Ascending aorta (tissue), 2 donors: Measurements from ENCODE around the gene INCENP. TPM values are rescaled to one million over a fixed set of nuclear protein-coding genes. Genes with fewer than 3 reads are reported as not detected.

Experiments used
- DNase-seq, 2 donors: peaks; one replicate each; pipeline ENCODE4 v3.0.0-alpha.2; 2019; ENCODE audit warnings: low spot score in 2 of 2
- H3K27ac ChIP-seq, 2 donors: fragments of 200-600 bp; sonication (generic); one replicate each; pipeline ENCODE4 v1.5.1; 2016 to 2017; ENCODE audit warnings: mild to moderate bottlenecking in 1 of 2
- H3K27me3 ChIP-seq: fragments of 200-600 bp; sonication (generic); one replicate; pipeline ENCODE4 v1.5.1; 2017
- H3K36me3 ChIP-seq, 2 donors: fragments of 200-600 bp; sonication (generic); one replicate each; pipeline ENCODE4 v1.5.1; 2016
- H3K4me1 ChIP-seq, 2 donors: fragments of 200-600 bp; sonication (generic); one replicate each; pipeline ENCODE4 v1.5.1; 2016 to 2017; ENCODE audit warnings: mild to moderate bottlenecking in 1 of 2
- H3K4me3 ChIP-seq, 2 donors: fragments of 200-600 bp; sonication (generic); one replicate each; pipeline ENCODE4 v1.5.1; 2016 to 2017; ENCODE audit warnings: mild to moderate bottlenecking in 1 of 2
- H3K9me3 ChIP-seq, 2 donors: fragments of 200-600 bp; sonication (generic); one replicate each; pipeline ENCODE4 v1.5.1; 2016
- intact Hi-C: fragments of 100-400 bp; cut with DNase I; formaldehyde crosslinking; loops from one replicate; pipeline ENCODE4 v1.15.1; 2023
- total RNA-seq: library from RNA; depleted of rRNA; stranded (reverse); fragments of >200 nt; gene quantifications from one replicate; pipeline ENCODE4 v1.1.0, GENCODE V29; 2016
- TF ChIP-seq, protein P1 (sequence below), 3 experiments: fragments of 200-600 bp in 2 of 3; fragments of 450-650 bp in 1 of 3; sonication (generic) in 2 of 3; IDR thresholded peaks; one replicate each; pipeline ENCODE4 v1.5.1; 2016 to 2019; ENCODE audit warnings: antibody characterized with exemption in 3 of 3, mild to moderate bottlenecking in 1 of 3, moderate library complexity in 1 of 3

The INCENP gene
- total RNA-seq, 1 donor from 2014 or later = 55.5 TPM

GRCh38 chr11:62087694-62088093 is 36.1 kb upstream of the INCENP start:
- no peaks in the 10 kb centered on the region for H3K9me3 ChIP-seq
- TF ChIP-seq, protein P1, sequence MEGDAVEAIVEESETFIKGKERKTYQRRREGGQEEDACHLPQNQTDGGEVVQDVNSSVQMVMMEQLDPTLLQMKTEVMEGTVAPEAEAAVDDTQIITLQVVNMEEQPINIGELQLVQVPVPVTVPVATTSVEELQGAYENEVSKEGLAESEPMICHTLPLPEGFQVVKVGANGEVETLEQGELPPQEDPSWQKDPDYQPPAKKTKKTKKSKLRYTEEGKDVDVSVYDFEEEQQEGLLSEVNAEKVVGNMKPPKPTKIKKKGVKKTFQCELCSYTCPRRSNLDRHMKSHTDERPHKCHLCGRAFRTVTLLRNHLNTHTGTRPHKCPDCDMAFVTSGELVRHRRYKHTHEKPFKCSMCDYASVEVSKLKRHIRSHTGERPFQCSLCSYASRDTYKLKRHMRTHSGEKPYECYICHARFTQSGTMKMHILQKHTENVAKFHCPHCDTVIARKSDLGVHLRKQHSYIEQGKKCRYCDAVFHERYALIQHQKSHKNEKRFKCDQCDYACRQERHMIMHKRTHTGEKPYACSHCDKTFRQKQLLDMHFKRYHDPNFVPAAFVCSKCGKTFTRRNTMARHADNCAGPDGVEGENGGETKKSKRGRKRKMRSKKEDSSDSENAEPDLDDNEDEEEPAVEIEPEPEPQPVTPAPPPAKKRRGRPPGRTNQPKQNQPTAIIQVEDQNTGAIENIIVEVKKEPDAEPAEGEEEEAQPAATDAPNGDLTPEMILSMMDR (IDR thresholded peaks at IDR 0.05) = no peak
- H3K4me3 ChIP-seq = no peak overlapping the region
- H3K27ac ChIP-seq = no peak overlapping the region
- no peaks in the 10 kb centered on the region for H3K36me3 ChIP-seq
- no peak for DNase-seq
- H3K4me1 ChIP-seq = no peaks in the 10 kb centered on the region
- intact Hi-C loops = no loop called here
- H3K27me3 ChIP-seq = no peaks in the 10 kb centered on the region

- H3K27me3 ChIP-seq = no peaks in the 10 kb centered on the region
- no peaks in the 10 kb centered on the region for H3K4me1 ChIP-seq
- intact Hi-C loops = no loop called here
- no peak for DNase-seq
- no peaks in the 10 kb centered on the region for H3K36me3 ChIP-seq
- TF ChIP-seq, protein P1 (IDR thresholded peaks at IDR 0.05) = no peak
- no peak overlapping the region for H3K27ac ChIP-seq
- no peaks in the 10 kb centered on the region for H3K9me3 ChIP-seq
- no peak overlapping the region for H3K4me3 ChIP-seq
These were observed 35.4 kb upstream of the INCENP start for GRCh38 chr11:62088331-62088933.

DNA sequence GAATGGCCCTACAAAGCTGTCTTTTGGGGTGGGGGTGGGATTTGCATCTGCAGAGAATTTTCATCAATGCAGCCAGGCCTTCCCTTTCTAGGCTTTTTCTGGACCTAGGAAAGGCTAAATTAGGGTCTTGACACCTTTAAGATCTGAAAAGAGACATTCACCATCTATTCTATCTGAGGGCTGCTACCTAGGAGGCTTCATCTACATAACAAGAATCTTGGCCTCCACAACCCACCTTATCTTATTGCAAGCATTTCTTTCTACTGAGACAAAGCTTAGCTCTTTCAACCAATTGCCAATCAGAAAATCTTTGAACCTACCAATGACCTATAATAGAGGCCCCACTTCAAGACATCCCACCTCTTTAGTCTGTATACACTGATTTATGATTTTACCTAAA is 20.7 kb upstream of the INCENP start:
- Histone ChIP-seq H3K4me3 (no peak overlapping the region), H3K4me1 (peaks cover 13 to 44% of the 10 kb centered on the region in 2 donors), H3K27me3 (no peaks in the 10 kb centered on the region), H3K36me3 (no peaks in the 10 kb centered on the region), H3K9me3 (no peaks in the 10 kb centered on the region), H3K27ac (peak overlapping the region; percentile 93 to 95)
- intact Hi-C loops = no loop called here
- DNase-seq = no peak
- TF ChIP-seq, protein P1 (IDR thresholded peaks at IDR 0.05) = no peak

DNA sequence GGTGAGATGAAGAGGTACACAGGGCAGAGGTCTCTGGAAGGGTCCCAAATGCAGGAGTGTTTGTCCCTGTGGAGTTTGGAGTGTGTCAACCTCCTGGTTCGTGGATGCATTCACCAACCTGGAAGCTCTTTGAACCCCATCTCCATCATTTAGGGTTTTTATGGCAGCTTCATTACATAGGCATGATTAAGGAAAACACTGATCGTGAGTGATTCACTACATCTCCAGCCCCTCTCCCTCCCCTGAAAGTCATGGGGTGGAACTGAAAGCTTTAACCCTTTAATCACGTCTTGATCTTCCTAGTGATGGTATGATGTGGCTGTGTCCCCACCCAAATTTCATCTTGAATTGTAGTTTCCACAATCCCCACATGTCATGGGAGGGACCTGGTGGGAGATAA is 19.8 kb upstream of the INCENP start:
- H3K27me3 ChIP-seq = no peaks in the 10 kb centered on the region
- intact Hi-C loops = loop anchor here (2.0 kb wide), 1 partner anchor 213 kb away; the partner anchor contains the start of gene FADS3
- H3K36me3 ChIP-seq = no peaks in the 10 kb centered on the region
- H3K4me1 ChIP-seq = peaks cover 13 to 44% of the 10 kb centered on the region in 2 donors
- H3K27ac ChIP-seq = peak overlapping the region; percentile 93 to 95
- TF ChIP-seq, protein P1 (IDR thresholded peaks at IDR 0.05) = no peak
- no peaks in the 10 kb centered on the region for H3K9me3 ChIP-seq
- no peak for DNase-seq
- H3K4me3 ChIP-seq = no peak overlapping the region

DNA sequence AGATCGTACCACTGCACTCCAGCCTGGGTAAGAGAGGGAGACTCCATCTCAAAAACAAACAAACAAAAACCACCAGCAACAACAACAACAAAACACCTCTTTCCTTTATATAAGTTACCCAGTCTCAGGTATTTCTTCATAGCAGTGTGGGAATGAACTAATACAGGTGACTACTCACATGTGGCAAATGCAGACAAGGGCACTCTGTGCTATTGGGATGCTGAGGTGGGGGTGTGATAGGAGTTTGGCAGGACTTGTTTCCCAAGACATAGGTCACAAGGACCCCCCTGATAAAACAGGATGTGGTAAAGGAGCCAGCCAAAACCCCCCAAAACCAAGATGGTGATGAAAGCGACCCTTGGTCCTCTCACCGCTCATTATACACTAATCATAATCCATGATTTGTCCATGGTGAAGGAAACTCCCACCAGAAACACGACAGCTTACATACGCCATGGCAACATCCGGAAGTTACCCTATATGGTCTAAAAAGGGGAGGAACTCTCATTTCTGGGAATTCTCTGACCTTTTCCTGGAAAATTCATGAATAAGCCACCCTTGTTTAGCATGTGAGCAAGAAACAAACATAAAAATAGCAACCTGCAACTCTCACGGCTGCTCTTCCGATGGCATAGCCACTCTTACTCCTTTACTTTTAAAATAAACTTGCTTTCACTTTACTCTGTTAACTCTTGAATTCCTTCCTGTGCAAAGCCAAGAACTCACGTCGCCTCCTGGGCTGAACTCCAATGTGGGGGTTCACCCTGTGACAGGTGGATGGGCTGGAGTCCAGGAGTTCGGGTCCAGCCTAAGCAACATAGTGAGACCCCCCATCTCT is 18.8 kb upstream of the INCENP start:
- peak overlapping the region; percentile 93 to 95 for H3K27ac ChIP-seq
- H3K36me3 ChIP-seq = no peaks in the 10 kb centered on the region
- TF ChIP-seq, protein P1 (IDR thresholded peaks at IDR 0.05) = no peak
- intact Hi-C loops = loop anchor here (1.0 to 2.0 kb wide), 3 partner anchors 134 to 290 kb away; partner anchors contain the start of gene FADS3
- peaks cover 13 to 44% of the 10 kb centered on the region in 2 donors for H3K4me1 ChIP-seq
- H3K9me3 ChIP-seq = no peaks in the 10 kb centered on the region
- H3K4me3 ChIP-seq = peak overlapping the region; percentile 35 to 53
- H3K27me3 ChIP-seq = no peaks in the 10 kb centered on the region
- DNase-seq = peak in 1 of 2 donors; percentile 81
